Measurements from ENCODE around the gene RIC8B.
"Not testable (repeated sequence)": the region's sequence is repeated elsewhere in the genome, so short reads cannot be mapped to it uniquely, and the experiment has no call there.

The RIC8B gene

GRCh38 chr12:106774005-106774807 is at the start of gene RIC8B:
Gene RIC8B (plus strand): TSS chr12:106774682. CDS start chr12:106774746, 64 bp downstream.
- peak; percentile 85 for DNase-seq
- ATAC-seq: peak; percentile 93

- DNase-seq (no peak), ATAC-seq (no peak)
Observed at GRCh38 chr12:106724934-106725333, 49.5 kb upstream of the RIC8B start.

GRCh38 chr12:106726603-106727202 is 47.8 kb upstream of the RIC8B start:
- not testable (repeated sequence) for ATAC-seq

GRCh38 chr12:106729611-106730010 is 44.9 kb upstream of the RIC8B start:
- ATAC-seq (no peak), DNase-seq (no peak)

More at GRCh38 chr12:106726603-106727202, 47.8 kb upstream of the RIC8B start:
- peak; percentile 31 for DNase-seq

GRCh38 chr12:106732890-106733289 is 41.6 kb upstream of the RIC8B start:
- DNase-seq: no peak

GRCh38 chr12:106733660-106734059 is 40.8 kb upstream of the RIC8B start:
- DNase-seq (no peak), ATAC-seq (no peak)

More at GRCh38 chr12:106732890-106733289, 41.6 kb upstream of the RIC8B start:
- no peak for ATAC-seq

GRCh38 chr12:106736051-106736957 is 38.2 kb upstream of the RIC8B start:
- ATAC-seq (no peak), DNase-seq (no peak)

GRCh38 chr12:106739318-106739717 is 35.2 kb upstream of the RIC8B start:
- ATAC-seq (no peak), DNase-seq (no peak)

GRCh38 chr12:106739815-106740530 is 34.5 kb upstream of the RIC8B start:
- no peak for ATAC-seq

GRCh38 chr12:106740818-106741217 is 33.7 kb upstream of the RIC8B start:
- ATAC-seq (no peak), DNase-seq (no peak)

More at GRCh38 chr12:106739815-106740530, 34.5 kb upstream of the RIC8B start:
- no peak for DNase-seq

- no peak for ATAC-seq
- no peak for DNase-seq
Observed at GRCh38 chr12:106741247-106741646, 33.2 kb upstream of the RIC8B start.

- no peak for DNase-seq
- no peak for ATAC-seq
Observed at GRCh38 chr12:106743270-106743988, 31.1 kb upstream of the RIC8B start.

GRCh38 chr12:106744600-106744999 is 29.9 kb upstream of the RIC8B start:
- no peak for DNase-seq
- ATAC-seq: no peak

- DNase-seq (no peak), ATAC-seq (no peak)
Observed at GRCh38 chr12:106745181-106745745, 29.2 kb upstream of the RIC8B start.

- ATAC-seq (peak; percentile 51), DNase-seq (no peak)
Observed at GRCh38 chr12:106747973-106748436, 26.5 kb upstream of the RIC8B start.

GRCh38 chr12:106750524-106750923 is 24.0 kb upstream of the RIC8B start:
- ATAC-seq (no peak), DNase-seq (no peak)

- ATAC-seq (peak; percentile 95), DNase-seq (peak; percentile 55)
Observed at GRCh38 chr12:106753526-106753925, 21.0 kb upstream of the RIC8B start.

GRCh38 chr12:106754331-106754730 is 20.2 kb upstream of the RIC8B start:
- ATAC-seq (no peak), DNase-seq (no peak)

- DNase-seq: no peak
- no peak for ATAC-seq
Observed at GRCh38 chr12:106757623-106758348, 16.7 kb upstream of the RIC8B start.
